ENCODE results near the gene TRMT1. TPM values are rescaled to one million over a fixed set of nuclear protein-coding genes. Genes with fewer than 3 reads are reported as not detected.

TRMT1 gene
- total RNA-seq, 1 experiment from 2014 or later = 109 TPM

GRCh38 chr19:13162724-13163608, 46.4 kb upstream of the TRMT1 start:
- no peaks in the 10 kb centered on the region for H3K9me3 ChIP-seq (ENCODE audit: low read depth, low read length, poor library complexity, severe bottlenecking)
- H3K27me3 ChIP-seq (replicated peaks; ENCODE audit: insufficient read depth, low read depth, low read length, poor library complexity) = no peaks in the 10 kb centered on the region
- H3K4me1 ChIP-seq (ENCODE audit: insufficient read depth, low read length, poor library complexity, severe bottlenecking) = peaks cover 48% of the 10 kb centered on the region
- POLR2A ChIA-PET (ENCODE audit: low non-redundant PET) = no interaction called here
- H3K27ac ChIP-seq (ENCODE audit: low read depth, low read length, poor library complexity, severe bottlenecking) = peak overlapping the region; percentile 100
- intact Hi-C loops (cut with micrococcal nuclease; ENCODE audit: unreplicated experiment) = loop anchor here (10.0 kb wide), 1 partner anchor 682 kb away; no protein-coding TSS in a partner anchor
- DNase-seq (ENCODE audit: low spot score) = peak; percentile 99
- no TSS peak for BruUV-seq (replicated peaks)
- TF ChIP-seq EZH2 (IDR thresholded peaks at IDR 0.05; ENCODE audit: borderline replicate concordance, low read depth, low read length, poor library complexity, severe bottlenecking) (no peak), CTCF (conservative IDR thresholded peaks at IDR 0.05; ENCODE audit: low read depth, low read length) (no peak)
- no peaks in the 10 kb centered on the region for H3K36me3 ChIP-seq (ENCODE audit: insufficient read depth, low read length, poor library complexity, severe bottlenecking)
- CTCF ChIA-PET = interaction anchor here (0.5 kb wide), 1 partner anchor 71 kb away, joined by 3 read pairs; no protein-coding TSS in a partner anchor
- H3K4me3 ChIP-seq (ENCODE audit: low read depth, low read length, poor library complexity, severe bottlenecking) = peak overlapping the region; percentile 44

- intact Hi-C loops (cut with micrococcal nuclease; ENCODE audit: unreplicated experiment) = loop anchor here (10.0 kb wide), 1 partner anchor 684 kb away; no protein-coding TSS in a partner anchor
- CTCF ChIA-PET = interaction anchor here (1.0 kb wide), 1 partner anchor 195 kb away, joined by 3 read pairs; no protein-coding TSS in a partner anchor
- no TSS peak for BruUV-seq (replicated peaks)
- H3K4me1 ChIP-seq (ENCODE audit: insufficient read depth, low read length, poor library complexity, severe bottlenecking) = peaks cover 41% of the 10 kb centered on the region
- H3K36me3 ChIP-seq (ENCODE audit: insufficient read depth, low read length, poor library complexity, severe bottlenecking) = no peaks in the 10 kb centered on the region
- POLR2A ChIA-PET (ENCODE audit: low non-redundant PET) = no interaction called here
- H3K9me3 ChIP-seq (ENCODE audit: low read depth, low read length, poor library complexity, severe bottlenecking) = no peaks in the 10 kb centered on the region
- TF ChIP-seq CTCF (conservative IDR thresholded peaks at IDR 0.05; ENCODE audit: low read depth, low read length) (no peak), EZH2 (IDR thresholded peaks at IDR 0.05; ENCODE audit: borderline replicate concordance, low read depth, low read length, poor library complexity, severe bottlenecking) (no peak)
- H3K27me3 ChIP-seq (replicated peaks; ENCODE audit: insufficient read depth, low read depth, low read length, poor library complexity) = no peaks in the 10 kb centered on the region
- DNase-seq (ENCODE audit: low spot score) = no peak
- H3K27ac ChIP-seq (ENCODE audit: low read depth, low read length, poor library complexity, severe bottlenecking) = no peak overlapping the region
- H3K4me3 ChIP-seq (ENCODE audit: low read depth, low read length, poor library complexity, severe bottlenecking) = no peak overlapping the region
Measured at GRCh38 chr19:13160557-13160956, 44.0 kb upstream of the TRMT1 start.

- POLR2A ChIA-PET (ENCODE audit: low non-redundant PET) = interaction anchor here (0.6 kb wide), 1 partner anchor 74 kb away, joined by 4 read pairs; no protein-coding TSS in a partner anchor
- intact Hi-C loops (cut with micrococcal nuclease; ENCODE audit: unreplicated experiment) = loop anchor here (10.0 kb wide), 1 partner anchor 685 kb away; no protein-coding TSS in a partner anchor
- CTCF ChIA-PET = no interaction called here
Measured at GRCh38 chr19:13159713-13160112, 43.2 kb upstream of the TRMT1 start.

More at GRCh38 chr19:13159713-13160112, 43.2 kb upstream of the TRMT1 start:
- peaks cover 3% of the 10 kb centered on the region for H3K36me3 ChIP-seq (ENCODE audit: insufficient read depth, low read length, poor library complexity, severe bottlenecking)
- BruUV-seq (replicated peaks) = no TSS peak
- DNase-seq (ENCODE audit: low spot score) = no peak
- H3K27me3 ChIP-seq (replicated peaks; ENCODE audit: insufficient read depth, low read depth, low read length, poor library complexity) = no peaks in the 10 kb centered on the region
- TF ChIP-seq EZH2 (IDR thresholded peaks at IDR 0.05; ENCODE audit: borderline replicate concordance, low read depth, low read length, poor library complexity, severe bottlenecking) = no peak
- no peak for TF ChIP-seq CTCF (conservative IDR thresholded peaks at IDR 0.05; ENCODE audit: low read depth, low read length)
- H3K9me3 ChIP-seq (ENCODE audit: low read depth, low read length, poor library complexity, severe bottlenecking) = no peaks in the 10 kb centered on the region
- no peak overlapping the region for H3K4me3 ChIP-seq (ENCODE audit: low read depth, low read length, poor library complexity, severe bottlenecking)
- H3K4me1 ChIP-seq (ENCODE audit: insufficient read depth, low read length, poor library complexity, severe bottlenecking) = peaks cover 37% of the 10 kb centered on the region
- peak overlapping the region; percentile 46 for H3K27ac ChIP-seq (ENCODE audit: low read depth, low read length, poor library complexity, severe bottlenecking)
